NK-92 (cell line): ENCODE measurements around the gene PEX26.

ENCODE experiments used
- DNase-seq: peaks from one replicate; lab custom pipeline; 2025; ENCODE audit not compliant: unreplicated experiment; lab: John Stamatoyannopoulos, UW

PEX26 gene

DNA sequence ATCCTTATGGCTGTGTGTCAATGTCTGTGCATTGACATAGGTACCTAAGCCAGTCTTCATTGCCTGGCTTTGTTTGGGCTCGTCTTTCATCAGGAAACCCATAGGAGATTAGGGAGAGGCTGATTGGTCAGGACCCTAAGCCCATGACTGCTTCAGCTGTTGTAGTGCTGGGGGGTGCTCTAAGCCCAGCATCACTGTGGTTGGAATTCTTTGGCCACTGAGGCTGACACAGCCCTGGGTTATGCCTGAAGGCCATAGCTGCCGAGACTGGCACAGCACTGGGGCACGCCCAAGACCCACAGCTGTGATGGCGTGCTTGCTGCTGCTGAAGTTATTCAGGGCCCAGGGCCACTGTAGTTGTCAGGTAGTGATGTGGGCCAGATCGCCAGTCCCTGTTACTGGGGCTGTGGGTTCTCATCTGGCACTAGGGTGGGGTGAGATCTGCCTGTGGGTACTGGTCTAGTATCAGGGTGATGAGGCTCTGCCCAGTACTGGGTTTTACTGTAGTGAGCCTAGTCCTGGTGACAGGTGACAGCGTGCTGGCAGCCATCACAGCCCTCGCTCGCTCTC, 77.1 kb downstream of the PEX26 start:
- DNase-seq: no peak
